GM12878 (cell line): ENCODE results near the gene RTN4. TPM values are rescaled to one million over a fixed set of nuclear protein-coding genes. Genes with fewer than 3 reads are reported as not detected.
A peak's percentile ranks its signal among the peaks of the same experiment; 100 is the strongest.

Experiments used
- ATAC-seq: fragments of 200-7000 bp; cut with Tn5 transposase; 3 replicates; pipeline ENCODE4 v1.9.1; 2020; ENCODE audit warnings: mild to moderate bottlenecking, moderate library complexity
- BruUV-seq: library from RNA; stranded (reverse); fragments of 400-500 nt; replicated peaks from 2 replicates; lab custom pipeline; 2021; lab: Mats Ljungman, UMichigan
- CTCF ChIA-PET: fragments of 300-600 bp; sonication (Branson Sonifier 250); formaldehyde crosslinking; extraction: SDS; loops from one replicate; lab custom pipeline; 2021; ENCODE audit warnings: inconsistent platforms; lab: Yijun Ruan, JAX
- POLR2A ChIA-PET: fragments of 350-600 bp; formaldehyde crosslinking; extraction: SDS; loops from one replicate; lab custom pipeline; 2021; ENCODE audit warnings: inconsistent platforms; lab: Charles Lee
- RAD21 ChIA-PET: fragments of 300-600 bp; sonication (Branson Sonifier 250); formaldehyde crosslinking; loops from one replicate; lab custom pipeline; 2023; ENCODE audit warnings: antibody characterized with exemption; ENCODE audit not compliant: unreplicated experiment; lab: Charles Lee
- SMC1A ChIA-PET: fragments of 300-600 bp; sonication (Branson Sonifier 250); formaldehyde crosslinking; loops from one replicate; lab custom pipeline; 2023; ENCODE audit not compliant: unreplicated experiment, uncharacterized antibody; lab: Charles Lee
- DNase-seq: peaks from one replicate; pipeline ENCODE4 v3.0.0-alpha.2; 2011; ENCODE audit warnings: low read depth, low spot score
- FAIRE-seq: peaks from 3 replicates; lab custom pipeline; 2011; peaks lifted over from hg19 to GRCh38; lab: Jason Lieb, UNC
- H2AFZ ChIP-seq: 2 replicates; pipeline ENCODE4 v1.6.0; 2011; ENCODE audit warnings: low read depth, low read length, control low read depth; ENCODE audit not compliant: control insufficient read depth
- H3K27ac ChIP-seq: 2 replicates; pipeline ENCODE4 v1.5.1; 2011; ENCODE audit warnings: control low read depth; ENCODE audit not compliant: control insufficient read depth, insufficient read depth
- H3K27me3 ChIP-seq, 2 experiments: replicated peaks in 1 of 2; 2 replicates each; pipeline versions ENCODE4 v1.6.0 to v1.6.1; 2011; ENCODE audit warnings: low read length in 1 of 2; ENCODE audit not compliant: control insufficient read depth in 2 of 2, insufficient read depth in 2 of 2
- H3K36me3 ChIP-seq, 2 experiments: 2 replicates each; pipeline ENCODE4 v1.5.1; 2011; ENCODE audit warnings: low read length in 1 of 2; ENCODE audit not compliant: control insufficient read depth in 2 of 2, insufficient read depth in 2 of 2
- H3K4me1 ChIP-seq: 2 replicates; pipeline ENCODE4 v1.6.1; 2011; ENCODE audit warnings: mild to moderate bottlenecking, low read length, moderate library complexity, mixed read lengths; ENCODE audit not compliant: control insufficient read depth, insufficient read depth
- H3K4me2 ChIP-seq: 2 replicates; pipeline ENCODE4 v1.6.0; 2011; ENCODE audit warnings: control low read depth; ENCODE audit not compliant: control insufficient read depth, insufficient read depth
- H3K4me3 ChIP-seq: fragments of 200-600 bp; sonication (generic); 2 replicates; pipeline ENCODE4 v1.5.1; 2016
- H3K79me2 ChIP-seq: 2 replicates; pipeline ENCODE4 v1.6.0; 2011; ENCODE audit warnings: low read length; ENCODE audit not compliant: control insufficient read depth, insufficient read depth
- H3K9ac ChIP-seq: 2 replicates; pipeline ENCODE4 v1.8.0; 2011; ENCODE audit warnings: low read length, control low read depth, mixed read lengths; ENCODE audit not compliant: control insufficient read depth, insufficient read depth
- H3K9me3 ChIP-seq: replicated peaks from 3 replicates; pipeline ENCODE4 v1.5.1; 2011; ENCODE audit warnings: mild to moderate bottlenecking, low read length; ENCODE audit not compliant: control insufficient read depth, insufficient read depth
- H4K20me1 ChIP-seq: 2 replicates; pipeline ENCODE4 v1.6.0; 2011; ENCODE audit not compliant: control insufficient read depth, insufficient read depth
- E2F4 ChIP-seq: IDR thresholded peaks from 2 replicates; pipeline ENCODE4 v1.6.1; 2012; ENCODE audit warnings: low read depth, low read length, improper control_type of control experiment
- ELK1 ChIP-seq: IDR thresholded peaks from 2 replicates; pipeline ENCODE4 v1.6.1; 2012; ENCODE audit warnings: low read depth, low read length, improper control_type of control experiment
- FOXM1 ChIP-seq: IDR thresholded peaks from 2 replicates; pipeline ENCODE4 v1.6.1; 2012; ENCODE audit warnings: low read depth, mild to moderate bottlenecking, inconsistent platforms, low read length, moderate library complexity
- HSF1 ChIP-seq: fragments of 150-350 bp; IDR thresholded peaks from 2 replicates; pipeline ENCODE4 v1.6.1; 2014; ENCODE audit warnings: mild to moderate bottlenecking, low read depth, low read length
- JUNB ChIP-seq: IDR thresholded peaks from 2 replicates; pipeline ENCODE4 v1.6.1; 2016; ENCODE audit warnings: antibody characterized with exemption, mild to moderate bottlenecking
- KDM1A ChIP-seq: fragments of 200-600 bp; sonication (generic); IDR thresholded peaks from 2 replicates; pipeline ENCODE4 v1.6.1; 2016; ENCODE audit warnings: borderline replicate concordance
- MAX ChIP-seq: IDR thresholded peaks from 2 replicates; pipeline ENCODE4 v1.6.1; 2012; ENCODE audit warnings: low read depth, low read length, improper control_type of control experiment
- RCOR1 ChIP-seq: conservative IDR thresholded peaks from 2 replicates; pipeline ENCODE4 v1.6.1; 2012; ENCODE audit warnings: low read depth, low read length, improper control_type of control experiment
- RELA ChIP-seq: fragments of 450-650 bp; IDR thresholded peaks from 2 replicates; pipeline ENCODE4 v1.8.0; 2014; ENCODE audit warnings: borderline replicate concordance; ENCODE audit not compliant: partially characterized antibody
- SUZ12 ChIP-seq: fragments of 200-600 bp; sonication (generic); IDR thresholded peaks from one replicate; pipeline ENCODE4 v1.6.1; 2018; ENCODE audit warnings: antibody characterized with exemption, mild to moderate bottlenecking; ENCODE audit not compliant: unreplicated experiment
- ZBTB4 ChIP-seq: fragments of 450-650 bp; formaldehyde crosslinking; IDR thresholded peaks from 2 replicates; pipeline ENCODE4 v1.4.0; 2022; ENCODE audit warnings: mild to moderate bottlenecking, moderate library complexity
- WGBS: methylation state at CpG from one replicate; pipeline ENCODE4 v1.1.6; 2016; ENCODE audit warnings: low lambda C conversion rate; ENCODE audit not compliant: insufficient replicate concordance, insufficient coverage; ENCODE audit errors: missing lambda C conversion rate; 5-methylcytosine and 5-hydroxymethylcytosine counted together
- in situ Hi-C: fragments of 300-500 bp; cut with MboI; formaldehyde crosslinking; loops from 9 replicates; pipeline ENCODE4 v1.14.3; 2018; ENCODE audit warnings: mixed read lengths
- intact Hi-C: fragments of 100-400 bp; cut with micrococcal nuclease; formaldehyde crosslinking; loops from one replicate; pipeline ENCODE4 v1.14.2; 2022; ENCODE audit not compliant: unreplicated experiment
- polyA plus RNA-seq, 11 experiments: library from polyadenylated mRNA; depleted of rRNA in 4 of 11; unstranded in 6 of 11; stranded (reverse) in 5 of 11; fragments of >200 nt; fragmentation: Nextera tagmentation in 4 of 11; fragmentation: Illumina TruSeq in 1 of 11; extraction: Ambion mirVana in 4 of 11; extraction: Trizol in 1 of 11; gene quantifications; 1 replicate in 1 of 11; 2 replicates in 10 of 11; pipeline versions ENCODE4 v1.2.1 to v1.2.3, GENCODE V29; 2011 to 2016; ENCODE audit warnings: inconsistent platforms in 2 of 11, missing spikeins in 2 of 11, low read depth in 1 of 11
- total RNA-seq, 4 experiments: library from RNA; depleted of rRNA in 3 of 4; stranded (reverse); fragments of >200 nt in 3 of 4; fragmentation: Illumina TruSeq in 1 of 4; extraction: Trizol in 1 of 4; gene quantifications; 2 replicates each; pipeline versions ENCODE4 v1.2.1 to v1.2.3, GENCODE V29; 2013 to 2021

RTN4 gene
- total and polyA plus RNA-seq, 10 of the 15 experiments (the other 5 are each of a cell fraction or from before 2014, with no cell fraction given) = 56.0 to 133 (median 83.3) TPM

GRCh38 chr2:55026202-55026601 is 24.0 kb downstream of the RTN4 start (continued):
- TF ChIP-seq MAX (no peak), E2F4 (no peak), FOXM1 (no peak), HSF1 (no peak), RELA (no peak)

- Histone ChIP-seq H3K4me3 (peak overlapping the region; percentile 40; the same call in 1 of the 2 replicates), H3K4me1 (peaks cover 26% of the 10 kb centered on the region), H3K4me2 (peak overlapping the region; percentile 82), H3K27ac (peak overlapping the region; percentile 69), H3K9ac (peak overlapping the region; percentile 4; the same call in 1 of the 2 replicates), H3K27me3 (no peaks in the 10 kb centered on the region), H3K9me3 (no peaks in the 10 kb centered on the region; the same call in 2 of the 3 replicates), H2AFZ (no peak overlapping the region), H3K79me2 (peaks cover 60% of the 10 kb centered on the region), H3K36me3 (no peaks in the 10 kb centered on the region; a peak in 1 of 4 replicates), H4K20me1 (no peaks in the 10 kb centered on the region; the same call in 1 of the 2 replicates)
- 30% methylated on average over 2 of the region's 2 CpGs for WGBS
- TF ChIP-seq JUNB (0 out of 2 replicates have a peak, but pooled peaks have one; percentile 11), ZBTB4 (CRISPR knock-in tag) (no peak), ELK1 (no peak), KDM1A (no peak), RCOR1 (no peak), SUZ12 (no peak)
- BruUV-seq = no TSS peak
- CTCF ChIA-PET = interaction anchor here (0.5 to 4.6 kb wide), 11 partner anchors 9 to 187 kb away, joined by 3 to 17 read pairs (median 5); partner anchors contain the start of gene RTN4
- DNase-seq = no peak
- RAD21 ChIA-PET = interaction anchor here (1.0 to 2.4 kb wide), 14 partner anchors 9 to 143 kb away, joined by 3 to 10 read pairs (median 3); partner anchors contain the start of gene RTN4
- intact Hi-C loops = no loop called here
- no peak for FAIRE-seq
- in situ Hi-C loops = no loop called here
- SMC1A ChIA-PET = interaction anchor here (0.8 to 4.0 kb wide), 18 partner anchors 8 to 154 kb away, joined by 3 to 40 read pairs (median 6); partner anchors contain the start of gene RTN4
- ATAC-seq = peak; percentile 64
- POLR2A ChIA-PET = interaction anchor here (0.6 to 2.4 kb wide), 9 partner anchors 9 to 130 kb away, joined by 3 to 9 read pairs (median 3); partner anchors contain the start of gene RTN4
Measured at GRCh38 chr2:55025627-55026026, 24.6 kb downstream of the RTN4 start.
